K562 (cell line): Measurements from ENCODE around the gene SLC1A5. TPM values are rescaled to one million over a fixed set of nuclear protein-coding genes. Genes with fewer than 3 reads are reported as not detected.

Experiments
- BCL6 ChIP-seq: fragments of 250-450 bp; sonication (Bioruptor Pico); IDR thresholded peaks from 2 replicates; pipeline ENCODE4 v1.4.0; 2020
- CBX3 ChIP-seq, 2 experiments: IDR thresholded peaks; 1 replicate in 1 of 2; 2 replicates in 1 of 2; pipeline ENCODE4 v1.6.1; 2012; ENCODE audit warnings: inconsistent platforms in 2 of 2, low read length in 2 of 2, borderline replicate concordance in 1 of 2, control low read depth in 1 of 2
- CGGBP1 ChIP-seq: fragments of 250-450 bp; sonication (Bioruptor Pico); IDR thresholded peaks from 2 replicates; pipeline ENCODE4 v1.9.0; 2021; ENCODE audit warnings: mild to moderate bottlenecking
- ESRRA ChIP-seq: fragments of 450-650 bp; IDR thresholded peaks from 2 replicates; pipeline ENCODE4 v1.6.1; 2014; ENCODE audit warnings: low read depth, mild to moderate bottlenecking, moderate library complexity, borderline replicate concordance
- FOXK2 ChIP-seq, 2 experiments: fragments of 450-650 bp; IDR thresholded peaks in 1 of 2; conservative IDR thresholded peaks in 1 of 2; 2 replicates each; pipeline ENCODE4 v1.6.1; 2016; ENCODE audit warnings: low read depth in 2 of 2, mild to moderate bottlenecking in 1 of 2
- HES1 ChIP-seq: fragments of 450-650 bp; IDR thresholded peaks from 2 replicates; pipeline ENCODE4 v1.6.1; 2016; ENCODE audit warnings: low read depth, mild to moderate bottlenecking, moderate library complexity
- HMG20A ChIP-seq: fragments of 450-650 bp; formaldehyde crosslinking; conservative IDR thresholded peaks from 2 replicates; pipeline ENCODE4 v1.4.0; 2020; ENCODE audit warnings: mild to moderate bottlenecking, mixed read lengths
- JUN ChIP-seq, 2 experiments: sonication (generic) in 1 of 2; formaldehyde crosslinking in 1 of 2; IDR thresholded peaks; 2 replicates each; pipeline versions ENCODE4 v1.6.1 to v1.8.0; 2012 to 2022; ENCODE audit warnings: borderline replicate concordance in 2 of 2, mild to moderate bottlenecking in 2 of 2, improper control_type of control experiment in 1 of 2, low read depth in 1 of 2, low read length in 1 of 2, missing genetic modification reagents in 1 of 2
- JUNB ChIP-seq: fragments of 450-650 bp; formaldehyde crosslinking; conservative IDR thresholded peaks from 2 replicates; pipeline ENCODE4 v1.4.0; 2020; ENCODE audit warnings: mild to moderate bottlenecking
- MCM3 ChIP-seq: fragments of 450-650 bp; IDR thresholded peaks from 2 replicates; pipeline ENCODE4 v1.6.1; 2016
- NFE2 ChIP-seq: IDR thresholded peaks from 2 replicates; pipeline ENCODE4 v1.6.1; 2014; ENCODE audit warnings: antibody characterized with exemption, low read depth
- RNF2 ChIP-seq: sonication (generic); IDR thresholded peaks from 2 replicates; pipeline ENCODE4 v1.6.1; 2016
- SIX5 ChIP-seq, 2 experiments: IDR thresholded peaks; 2 replicates each; pipeline ENCODE4 v1.6.1; 2011; ENCODE audit warnings: low read length in 2 of 2, borderline replicate concordance in 1 of 2, low read depth in 1 of 2, mild to moderate bottlenecking in 1 of 2, moderate library complexity in 1 of 2; ENCODE audit not compliant: insufficient read depth in 1 of 2
- SMAD1 ChIP-seq: fragments of 150-350 bp; IDR thresholded peaks from 2 replicates; pipeline ENCODE4 v1.6.1; 2014; ENCODE audit warnings: low read length, low read depth; ENCODE audit not compliant: partially characterized antibody
- SMC3 ChIP-seq: conservative IDR thresholded peaks from 2 replicates; pipeline ENCODE4 v1.6.1; 2011; ENCODE audit warnings: low read depth, low read length, improper control_type of control experiment; ENCODE audit not compliant: insufficient read depth
- SOX6 ChIP-seq: fragments of 450-650 bp; IDR thresholded peaks from 2 replicates; pipeline ENCODE4 v1.6.1; 2014; ENCODE audit warnings: mild to moderate bottlenecking
- TAF9B ChIP-seq: fragments of 450-650 bp; IDR thresholded peaks from 2 replicates; pipeline ENCODE4 v1.6.1; 2018; ENCODE audit warnings: mild to moderate bottlenecking; ENCODE audit not compliant: partially characterized antibody
- TEAD4 ChIP-seq, 2 experiments: sonication (generic) in 1 of 2; formaldehyde crosslinking in 1 of 2; IDR thresholded peaks; 2 replicates each; pipeline versions ENCODE4 v1.6.1 to v1.8.0; 2012 to 2022; ENCODE audit warnings: borderline replicate concordance in 1 of 2, inconsistent platforms in 1 of 2, low read length in 1 of 2, mild to moderate bottlenecking in 1 of 2, missing genetic modification reagents in 1 of 2
- TGIF2 ChIP-seq: sonication (generic); formaldehyde crosslinking; IDR thresholded peaks from 2 replicates; pipeline ENCODE4 v1.8.1; 2022; ENCODE audit warnings: mild to moderate bottlenecking, missing genetic modification reagents, moderate library complexity
- YY1 ChIP-seq, 3 experiments: IDR thresholded peaks; 2 replicates each; pipeline ENCODE4 v1.6.1; 2011; ENCODE audit warnings: low read length in 2 of 3, mild to moderate bottlenecking in 2 of 3, moderate library complexity in 2 of 3, borderline replicate concordance in 1 of 3, control low read depth in 1 of 3, low read depth in 1 of 3; ENCODE audit not compliant: insufficient read depth in 3 of 3, insufficient replicate concordance in 2 of 3, control insufficient read depth in 1 of 3, insufficient read length in 1 of 3; ENCODE audit errors: extremely low read depth in 1 of 3
- ZKSCAN1 ChIP-seq: fragments of 150-350 bp; IDR thresholded peaks from 2 replicates; pipeline ENCODE4 v1.6.1; 2016; ENCODE audit warnings: low read depth, low read length
- ZNF75A ChIP-seq: fragments of 450-650 bp; formaldehyde crosslinking; IDR thresholded peaks from 2 replicates; pipeline ENCODE4 v1.4.0; 2020; ENCODE audit warnings: mild to moderate bottlenecking
- ZSCAN32 ChIP-seq: fragments of 450-650 bp; formaldehyde crosslinking; IDR thresholded peaks from 2 replicates; pipeline ENCODE4 v1.4.0; 2020; ENCODE audit warnings: mild to moderate bottlenecking, moderate library complexity
- polyA plus RNA-seq, 8 experiments: library from polyadenylated mRNA; depleted of rRNA in 4 of 8; stranded (reverse) in 5 of 8; unstranded in 3 of 8; fragments of >200 nt; fragmentation: Nextera tagmentation in 2 of 8; fragmentation: Illumina TruSeq in 1 of 8; extraction: Ambion mirVana in 2 of 8; extraction: Trizol in 1 of 8; gene quantifications; 2 replicates each; pipeline versions ENCODE4 v1.2.1 to v1.2.3, GENCODE V29; 2011 to 2014; ENCODE audit warnings: inconsistent platforms in 1 of 8, missing spikeins in 1 of 8
- total RNA-seq, 7 experiments: library from RNA; depleted of rRNA in 6 of 7; stranded (reverse); fragments of >200 nt in 6 of 7; fragmentation: Illumina TruSeq in 2 of 7; extraction: Trizol in 2 of 7; gene quantifications; 2 replicates each; pipeline versions ENCODE4 v1.2.1 to v1.2.3, GENCODE V29; 2011 to 2021; ENCODE audit warnings: low replicate concordance in 1 of 7
- TF ChIP-seq, protein P1 (sequence below): sonication (generic); formaldehyde crosslinking; IDR thresholded peaks from 2 replicates; pipeline ENCODE4 v1.8.0; 2022; ENCODE audit warnings: mild to moderate bottlenecking, low read depth, missing genetic modification reagents

Gene SLC1A5
- total and polyA plus RNA-seq, 9 of the 15 experiments (the other 6 are each of a cell fraction or from before 2014, with no cell fraction given): 31.2 to 417 (median 134) TPM

GRCh38 chr19:46785054-46785979 lies 3.1 kb downstream of the SLC1A5 start (continued):
- TF ChIP-seq TGIF2 (no peak; the same call in 1 of the 2 replicates), CBX3 (IDR thresholded peaks at IDR 0.05; ENCODE audit: borderline replicate concordance in 1 of 2, low read length in 2 of 2) (no peak), TEAD4 (IDR thresholded peaks at IDR 0.05; ENCODE audit: low read length) (no peak), TEAD4 (CRISPR knock-in tag; IDR thresholded peaks at IDR 0.05; ENCODE audit: borderline replicate concordance) (no peak), JUN (IDR thresholded peaks at IDR 0.05; ENCODE audit: borderline replicate concordance, low read depth, low read length) (0 out of 2 replicates have a peak, but pooled peaks have one; percentile 1), JUN (CRISPR knock-in tag; IDR thresholded peaks at IDR 0.05; ENCODE audit: borderline replicate concordance) (no peak), ZSCAN32 (no peak), SIX5 (IDR thresholded peaks at IDR 0.05; ENCODE audit: borderline replicate concordance in 1 of 2, insufficient read depth in 1 of 2, low read depth in 1 of 2, low read length in 2 of 2) (no peak), SMC3 (no peak), TAF9B (no peak), YY1 (IDR thresholded peaks at IDR 0.05; ENCODE audit: borderline replicate concordance in 1 of 3, control insufficient read depth in 1 of 3, extremely low read depth in 1 of 3, insufficient read depth in 3 of 3, insufficient read length in 1 of 3, insufficient replicate concordance in 2 of 3, low read depth in 1 of 3, low read length in 2 of 3) (no peak), FOXK2 (conservative IDR thresholded peaks at IDR 0.05 in 1 of 2, IDR thresholded peaks at IDR 0.05 in 1 of 2; ENCODE audit: low read depth in 2 of 2) (peak in 1 of 2 experiments; percentile 5), HMG20A (CRISPR knock-in tag) (no peak), ZNF75A (CRISPR knock-in tag) (no peak), MCM3 (no peak), NFE2 (no peak), SOX6 (peak; percentile 3; the same call in 1 of the 2 replicates), BCL6 (no peak), HES1 (no peak), JUNB (CRISPR knock-in tag) (no peak), ESRRA (0 out of 2 replicates have a peak, but pooled peaks have one; percentile 23), CGGBP1 (CRISPR knock-in tag) (no peak), SMAD1 (no peak), ZKSCAN1 (no peak), RNF2 (no peak)
- TF ChIP-seq, protein P1, sequence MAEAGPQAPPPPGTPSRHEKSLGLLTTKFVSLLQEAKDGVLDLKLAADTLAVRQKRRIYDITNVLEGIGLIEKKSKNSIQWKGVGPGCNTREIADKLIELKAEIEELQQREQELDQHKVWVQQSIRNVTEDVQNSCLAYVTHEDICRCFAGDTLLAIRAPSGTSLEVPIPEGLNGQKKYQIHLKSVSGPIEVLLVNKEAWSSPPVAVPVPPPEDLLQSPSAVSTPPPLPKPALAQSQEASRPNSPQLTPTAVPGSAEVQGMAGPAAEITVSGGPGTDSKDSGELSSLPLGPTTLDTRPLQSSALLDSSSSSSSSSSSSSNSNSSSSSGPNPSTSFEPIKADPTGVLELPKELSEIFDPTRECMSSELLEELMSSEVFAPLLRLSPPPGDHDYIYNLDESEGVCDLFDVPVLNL (CRISPR knock-in tag): no peak
